ENCODE results near the gene BMAL1. TPM values are rescaled to one million over a fixed set of nuclear protein-coding genes. Genes with fewer than 3 reads are reported as not detected.

The BMAL1 gene
- total RNA-seq, 1 donor from 2014 or later, result 22.4 TPM

- intact Hi-C loops (cut with micrococcal nuclease), result loop anchor here (2.0 kb wide), 1 partner anchor 329 kb away; the partner anchor contains the start of gene FAR1
- Mint-ChIP-seq H3K4me3 (peak overlapping the region; percentile 68), H3K27ac (peak overlapping the region; percentile 64), H3K9me3 (no peaks in the 10 kb centered on the region), H3K27me3 (no peaks in the 10 kb centered on the region), H3K36me3 (ENCODE audit: low read depth) (peaks cover 6% of the 10 kb centered on the region), H3K4me1 (peaks cover 47% of the 10 kb centered on the region)
- no peak for DNase-seq
Measured at GRCh38 chr11:13339195-13340153, 61.9 kb downstream of the BMAL1 start.

GRCh38 chr11:13341026-13341425 lies 63.4 kb downstream of the BMAL1 start:
- no peak for DNase-seq
- Mint-ChIP-seq H3K9me3 (no peaks in the 10 kb centered on the region), H3K4me3 (no peak overlapping the region), H3K27ac (no peak overlapping the region), H3K27me3 (no peaks in the 10 kb centered on the region), H3K36me3 (ENCODE audit: low read depth) (peaks cover 6% of the 10 kb centered on the region), H3K4me1 (peaks cover 42% of the 10 kb centered on the region)
- intact Hi-C loops (cut with micrococcal nuclease), result no loop called here

GRCh38 chr11:13343067-13343466 lies 65.5 kb downstream of the BMAL1 start:
- H3K4me1 Mint-ChIP-seq, result peaks cover 33% of the 10 kb centered on the region
- no peaks in the 10 kb centered on the region for H3K9me3 Mint-ChIP-seq
- intact Hi-C loops (cut with micrococcal nuclease), result no loop called here
- H3K36me3 Mint-ChIP-seq (ENCODE audit: low read depth), result peaks cover 6% of the 10 kb centered on the region
- H3K4me3 Mint-ChIP-seq, result no peak overlapping the region
- DNase-seq, result no peak
- H3K27me3 Mint-ChIP-seq, result no peaks in the 10 kb centered on the region
- no peak overlapping the region for H3K27ac Mint-ChIP-seq

- intact Hi-C loops (cut with micrococcal nuclease), result loop anchor here (1.0 to 2.0 kb wide), 5 partner anchors 93 to 380 kb away; partner anchors contain the start of gene BTBD10
- H3K36me3 Mint-ChIP-seq (ENCODE audit: low read depth), result peaks cover 7% of the 10 kb centered on the region
- H3K9me3 Mint-ChIP-seq, result no peaks in the 10 kb centered on the region
- peaks cover 28% of the 10 kb centered on the region for H3K4me1 Mint-ChIP-seq
- H3K27me3 Mint-ChIP-seq, result no peaks in the 10 kb centered on the region
- H3K4me3 Mint-ChIP-seq, result no peak overlapping the region
- no peak overlapping the region for H3K27ac Mint-ChIP-seq
- peak; percentile 92 for DNase-seq
Measured at GRCh38 chr11:13343931-13344717, 66.5 kb downstream of the BMAL1 start.

- no peak overlapping the region for H3K4me3 Mint-ChIP-seq
- H3K9me3 Mint-ChIP-seq, result no peaks in the 10 kb centered on the region
- no peak overlapping the region for H3K27ac Mint-ChIP-seq
- intact Hi-C loops (cut with micrococcal nuclease), result loop anchor here (1.0 to 2.0 kb wide), 5 partner anchors 94 to 381 kb away; partner anchors contain the start of gene BTBD10
- H3K27me3 Mint-ChIP-seq, result no peaks in the 10 kb centered on the region
- peaks cover 10% of the 10 kb centered on the region for H3K36me3 Mint-ChIP-seq (ENCODE audit: low read depth)
- peaks cover 21% of the 10 kb centered on the region for H3K4me1 Mint-ChIP-seq
- DNase-seq, result no peak
Measured at GRCh38 chr11:13344818-13345217, 67.2 kb downstream of the BMAL1 start.

- H3K36me3 Mint-ChIP-seq (ENCODE audit: low read depth), result peaks cover 7% of the 10 kb centered on the region
- DNase-seq, result no peak
- no peak overlapping the region for H3K27ac Mint-ChIP-seq
- peaks cover 13% of the 10 kb centered on the region for H3K4me1 Mint-ChIP-seq
- intact Hi-C loops (cut with micrococcal nuclease), result no loop called here
- no peaks in the 10 kb centered on the region for H3K9me3 Mint-ChIP-seq
- H3K27me3 Mint-ChIP-seq, result no peaks in the 10 kb centered on the region
- no peak overlapping the region for H3K4me3 Mint-ChIP-seq
Measured at GRCh38 chr11:13346470-13346869, 68.9 kb downstream of the BMAL1 start.

- Mint-ChIP-seq H3K4me1 (peaks cover 13% of the 10 kb centered on the region), H3K4me3 (no peak overlapping the region), H3K27me3 (no peaks in the 10 kb centered on the region), H3K36me3 (ENCODE audit: low read depth) (peaks cover 12% of the 10 kb centered on the region), H3K27ac (peak overlapping the region; percentile 22), H3K9me3 (no peaks in the 10 kb centered on the region)
- no peak for DNase-seq
- intact Hi-C loops (cut with micrococcal nuclease), result no loop called here
Measured at GRCh38 chr11:13347901-13348300, 70.3 kb downstream of the BMAL1 start.

DNA sequence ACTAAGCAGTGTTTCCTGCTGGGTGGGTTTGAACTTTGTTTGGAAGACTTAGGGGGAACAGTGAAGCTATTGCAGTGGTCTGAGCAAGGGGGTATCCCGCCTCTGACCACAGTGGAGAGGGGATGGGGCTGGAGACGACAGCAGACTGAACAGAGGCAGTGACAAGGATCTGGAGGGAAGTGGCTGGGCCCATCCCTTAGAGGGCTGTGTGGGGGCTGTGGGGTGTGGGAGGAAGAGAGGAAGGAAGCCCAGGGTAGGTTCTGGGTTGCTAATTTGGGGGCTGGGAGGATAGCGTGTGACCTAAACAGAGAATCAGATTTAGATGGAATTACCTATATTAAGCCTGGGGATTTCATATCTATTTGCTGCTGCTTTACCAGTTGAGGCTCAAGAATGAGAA lies 70.7 kb downstream of the BMAL1 start:
- H3K4me3 Mint-ChIP-seq, result no peak overlapping the region
- intact Hi-C loops (cut with micrococcal nuclease), result no loop called here
- H3K4me1 Mint-ChIP-seq, result peaks cover 13% of the 10 kb centered on the region
- no peak for DNase-seq
- H3K27ac Mint-ChIP-seq, result peak overlapping the region; percentile 22
- H3K9me3 Mint-ChIP-seq, result no peaks in the 10 kb centered on the region
- H3K27me3 Mint-ChIP-seq, result no peaks in the 10 kb centered on the region
- peaks cover 12% of the 10 kb centered on the region for H3K36me3 Mint-ChIP-seq (ENCODE audit: low read depth)

DNA sequence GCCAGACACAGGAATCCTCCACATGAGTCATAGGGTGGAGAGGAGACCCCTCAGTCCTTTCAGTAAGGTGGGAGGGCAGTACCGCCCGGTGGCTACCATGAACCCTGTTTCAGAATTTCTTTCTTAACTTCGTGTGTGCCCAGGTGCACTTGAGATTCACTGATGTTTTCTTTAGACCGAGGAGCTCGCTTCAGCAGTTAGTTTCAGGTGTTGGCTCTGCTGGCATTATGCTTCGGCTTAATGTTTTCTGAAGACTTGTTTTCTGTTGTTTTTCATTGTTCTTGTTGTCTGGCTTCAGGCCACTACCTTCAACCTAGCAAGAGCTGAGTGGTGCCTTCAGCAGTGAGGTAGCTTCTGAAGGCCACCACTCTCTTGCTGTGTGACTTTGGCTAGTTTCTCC lies 71.5 kb downstream of the BMAL1 start:
- no peak overlapping the region for H3K4me3 Mint-ChIP-seq
- H3K27me3 Mint-ChIP-seq, result no peaks in the 10 kb centered on the region
- DNase-seq, result no peak
- no peak overlapping the region for H3K27ac Mint-ChIP-seq
- peaks cover 11% of the 10 kb centered on the region for H3K4me1 Mint-ChIP-seq
- H3K36me3 Mint-ChIP-seq (ENCODE audit: low read depth), result peaks cover 11% of the 10 kb centered on the region
- H3K9me3 Mint-ChIP-seq, result no peaks in the 10 kb centered on the region
- intact Hi-C loops (cut with micrococcal nuclease), result no loop called here

- DNase-seq, result no peak
- intact Hi-C loops (cut with micrococcal nuclease), result no loop called here
- Mint-ChIP-seq H3K4me1 (peaks cover 12% of the 10 kb centered on the region), H3K27ac (no peak overlapping the region), H3K36me3 (ENCODE audit: low read depth) (peaks cover 10% of the 10 kb centered on the region), H3K27me3 (no peaks in the 10 kb centered on the region), H3K4me3 (no peak overlapping the region), H3K9me3 (no peaks in the 10 kb centered on the region)
Measured at GRCh38 chr11:13349581-13349980, 72.0 kb downstream of the BMAL1 start.

- H3K9me3 Mint-ChIP-seq, result no peaks in the 10 kb centered on the region
- H3K27ac Mint-ChIP-seq, result no peak overlapping the region
- H3K27me3 Mint-ChIP-seq, result no peaks in the 10 kb centered on the region
- no peak overlapping the region for H3K4me3 Mint-ChIP-seq
- peaks cover 21% of the 10 kb centered on the region for H3K36me3 Mint-ChIP-seq (ENCODE audit: low read depth)
- H3K4me1 Mint-ChIP-seq, result peaks cover 11% of the 10 kb centered on the region
- intact Hi-C loops (cut with micrococcal nuclease), result no loop called here
- DNase-seq, result no peak
Measured at GRCh38 chr11:13352711-13353110, 75.1 kb downstream of the BMAL1 start.

GRCh38 chr11:13354335-13354734 lies 76.7 kb downstream of the BMAL1 start:
- no peak overlapping the region for H3K4me3 Mint-ChIP-seq
- no peaks in the 10 kb centered on the region for H3K27me3 Mint-ChIP-seq
- DNase-seq, result no peak
- H3K36me3 Mint-ChIP-seq (ENCODE audit: low read depth), result peaks cover 25% of the 10 kb centered on the region
- no peaks in the 10 kb centered on the region for H3K9me3 Mint-ChIP-seq
- no peak overlapping the region for H3K27ac Mint-ChIP-seq
- intact Hi-C loops (cut with micrococcal nuclease), result no loop called here
- H3K4me1 Mint-ChIP-seq, result peaks cover 2% of the 10 kb centered on the region

- no peak overlapping the region for H3K27ac Mint-ChIP-seq
- peaks cover 26% of the 10 kb centered on the region for H3K36me3 Mint-ChIP-seq (ENCODE audit: low read depth)
- peaks cover 2% of the 10 kb centered on the region for H3K4me1 Mint-ChIP-seq
- intact Hi-C loops (cut with micrococcal nuclease), result no loop called here
- H3K9me3 Mint-ChIP-seq, result no peaks in the 10 kb centered on the region
- DNase-seq, result no peak
- no peak overlapping the region for H3K4me3 Mint-ChIP-seq
- H3K27me3 Mint-ChIP-seq, result no peaks in the 10 kb centered on the region
Measured at GRCh38 chr11:13355191-13355590, 77.6 kb downstream of the BMAL1 start.

DNA sequence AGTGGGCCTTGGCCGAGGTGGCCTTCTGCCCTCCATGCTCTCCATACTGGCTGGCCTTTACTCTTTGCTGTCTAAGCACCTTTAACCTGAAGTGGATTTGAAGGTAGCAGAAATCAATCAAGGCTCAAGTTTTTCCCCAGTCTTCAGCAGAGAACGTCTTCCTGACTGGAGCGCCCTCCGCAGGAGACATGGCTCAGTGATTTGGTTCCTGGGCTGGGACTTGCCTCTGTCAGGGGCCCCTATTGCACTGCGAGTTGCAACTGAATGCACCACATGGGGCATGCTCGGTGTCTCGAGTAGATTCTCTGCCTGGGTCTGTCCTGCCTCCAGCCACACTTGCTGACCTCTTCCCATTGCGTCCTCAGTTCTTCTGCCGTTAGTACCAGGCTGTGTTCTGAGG lies 79.6 kb downstream of the BMAL1 start:
- no peak overlapping the region for H3K4me3 Mint-ChIP-seq
- no peaks in the 10 kb centered on the region for H3K9me3 Mint-ChIP-seq
- no peaks in the 10 kb centered on the region for H3K27me3 Mint-ChIP-seq
- peaks cover 2% of the 10 kb centered on the region for H3K4me1 Mint-ChIP-seq
- H3K36me3 Mint-ChIP-seq (ENCODE audit: low read depth), result peaks cover 31% of the 10 kb centered on the region
- intact Hi-C loops (cut with micrococcal nuclease), result no loop called here
- no peak for DNase-seq
- H3K27ac Mint-ChIP-seq, result no peak overlapping the region

Measured in activated CD4-positive, alpha-beta T cell treated with anti-CD3 and anti-CD28 coated beads, Interleukin-2, amount 10 ng/mL, durations not matched to agents 24 days and 14 days (primary cell).